OCI-LY7 (cell line): Measurements from ENCODE around the gene SLX4IP. TPM values are rescaled to one million over a fixed set of nuclear protein-coding genes. Genes with fewer than 3 reads are reported as not detected.

ENCODE experiments used
- BruUV-seq: library from RNA; stranded (reverse); fragments of 400-500 nt; replicated peaks from 2 replicates; lab custom pipeline; 2021; lab: Mats Ljungman, UMichigan
- CTCF ChIA-PET: fragments of 300-600 bp; sonication (Branson Sonifier 250); formaldehyde crosslinking; loops from one replicate; lab custom pipeline; 2022; ENCODE audit warnings: antibody characterized with exemption; ENCODE audit not compliant: unreplicated experiment; lab: Charles Lee
- POLR2A ChIA-PET: fragments of 300-600 bp; sonication (Branson Sonifier 250); formaldehyde crosslinking; loops from one replicate; lab custom pipeline; 2022; ENCODE audit warnings: antibody characterized with exemption; lab: Charles Lee
- DNase-seq: peaks from one replicate; pipeline ENCODE4 v3.0.0-alpha.2; 2015; ENCODE audit warnings: low spot score
- H2AFZ ChIP-seq: fragments of 200-600 bp; sonication (generic), shearing (Covaris generic); 2 replicates; pipeline ENCODE4 v1.6.1; 2014; ENCODE audit warnings: mild to moderate bottlenecking, antibody characterized with exemption, low read length, moderate library complexity
- H3K27ac ChIP-seq: fragments of 200-600 bp; sonication (generic); 2 replicates; pipeline ENCODE4 v1.5.1; 2014; ENCODE audit warnings: mixed run types, low read depth, mild to moderate bottlenecking, moderate library complexity, low read length, inconsistent platforms; ENCODE audit not compliant: poor library complexity, severe bottlenecking
- H3K36me3 ChIP-seq: fragments of 200-600 bp; sonication (generic); 2 replicates; pipeline ENCODE4 v1.6.1; 2014; ENCODE audit warnings: mild to moderate bottlenecking, antibody characterized with exemption, low read length, moderate library complexity, mixed read lengths; ENCODE audit not compliant: insufficient read depth
- H3K4me1 ChIP-seq: fragments of 200-600 bp; sonication (generic); 2 replicates; pipeline ENCODE4 v1.5.1; 2014; ENCODE audit warnings: mild to moderate bottlenecking, low read length; ENCODE audit not compliant: insufficient read depth, poor library complexity, severe bottlenecking
- H3K4me2 ChIP-seq: fragments of 200-600 bp; sonication (generic); 2 replicates; pipeline ENCODE4 v1.6.1; 2014; ENCODE audit warnings: mild to moderate bottlenecking, low read length
- H3K4me3 ChIP-seq: fragments of 200-600 bp; sonication (generic); 2 replicates; pipeline ENCODE4 v1.5.1; 2014; ENCODE audit warnings: mild to moderate bottlenecking, low read depth, low read length; ENCODE audit not compliant: poor library complexity, severe bottlenecking
- H3K79me2 ChIP-seq: fragments of 200-600 bp; sonication (generic); 2 replicates; pipeline ENCODE4 v1.6.1; 2016; ENCODE audit warnings: low read depth, mild to moderate bottlenecking, low read length, moderate library complexity, mixed read lengths; ENCODE audit not compliant: insufficient read depth
- H3K9me2 ChIP-seq: fragments of 200-600 bp; sonication (generic); 2 replicates; pipeline ENCODE4 v1.6.1; 2016; ENCODE audit warnings: mild to moderate bottlenecking, low read length, mixed read lengths; ENCODE audit not compliant: insufficient read depth
- H3K9me3 ChIP-seq: fragments of 200-600 bp; sonication (generic); 2 replicates; pipeline ENCODE4 v1.6.1; 2014; ENCODE audit warnings: mild to moderate bottlenecking, mixed run types, low read length, mixed read lengths
- H4K20me1 ChIP-seq: fragments of 200-600 bp; sonication (generic); 2 replicates; pipeline ENCODE4 v1.6.1; 2014; ENCODE audit warnings: mild to moderate bottlenecking, antibody characterized with exemption, low read length, moderate library complexity, mixed read lengths; ENCODE audit not compliant: insufficient read depth
- EZH2phosphoT487 ChIP-seq: fragments of 200-600 bp; sonication (generic); IDR thresholded peaks from 2 replicates; pipeline ENCODE4 v1.6.1; 2018; ENCODE audit warnings: low read depth, borderline replicate concordance, mild to moderate bottlenecking, mixed run types, antibody characterized with exemption, low read length, moderate library complexity, mixed read lengths
- intact Hi-C: fragments of 100-400 bp; cut with micrococcal nuclease; formaldehyde crosslinking; loops from one replicate; pipeline ENCODE4 v1.10.0; 2022; ENCODE audit not compliant: unreplicated experiment
- total RNA-seq, 2 experiments: library from RNA; depleted of rRNA in 1 of 2; stranded (reverse); fragments of >200 nt in 1 of 2; shearing (Covaris generic) in 1 of 2; gene quantifications; 2 replicates each; pipeline ENCODE4 v1.2.3, GENCODE V29; 2014 to 2022
- TF ChIP-seq, protein P1 (sequence below): fragments of 200-600 bp; sonication (generic); conservative IDR thresholded peaks from 2 replicates; pipeline ENCODE4 v1.5.1; 2014; ENCODE audit warnings: mild to moderate bottlenecking, antibody characterized with exemption, low read length, moderate library complexity, mixed read lengths

The SLX4IP gene
- total RNA-seq, 2 experiments from 2014 or later = 4.1 to 9.2 TPM

DNA sequence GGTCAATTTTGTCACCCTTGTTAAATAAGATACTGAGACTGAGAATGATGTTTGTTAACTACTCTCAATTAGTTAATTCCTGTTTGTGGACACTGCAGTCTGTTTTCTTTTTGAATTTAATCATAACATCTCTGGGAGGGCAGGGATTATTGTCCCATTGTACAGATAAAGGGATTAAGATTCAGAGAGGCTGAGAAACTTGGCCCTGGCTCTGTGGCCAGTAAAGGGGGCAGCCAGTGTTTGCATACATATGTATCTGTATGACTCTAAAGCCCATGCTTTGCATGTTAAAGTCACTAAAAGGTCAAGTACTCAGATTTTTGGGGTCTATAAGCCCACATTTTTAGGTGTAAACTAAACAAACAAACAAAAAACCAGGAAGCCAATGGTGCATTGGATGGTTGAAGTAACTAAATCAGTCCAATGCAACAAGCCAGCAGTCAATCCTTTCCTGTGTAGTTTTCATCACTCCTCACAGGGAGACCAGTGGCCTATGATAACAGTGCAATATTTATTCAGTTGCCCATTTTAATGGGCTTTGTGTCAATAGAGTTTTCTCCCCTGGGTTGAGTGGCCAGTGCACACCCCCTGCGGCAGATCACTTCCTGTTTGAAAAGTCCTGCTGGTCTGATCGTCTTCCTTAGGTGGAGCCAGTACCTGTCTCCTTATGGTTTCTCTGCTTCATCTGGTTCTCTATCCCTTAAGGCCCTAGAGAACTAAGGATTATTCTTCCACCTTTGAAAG is 106.7 kb downstream of the SLX4IP start:
- no peaks in the 10 kb centered on the region for H3K9me2 ChIP-seq
- DNase-seq = no peak
- BruUV-seq = no TSS peak
- H3K27ac ChIP-seq = no peak overlapping the region
- H3K79me2 ChIP-seq = no peaks in the 10 kb centered on the region
- H3K4me2 ChIP-seq = no peak overlapping the region
- no peaks in the 10 kb centered on the region for H3K36me3 ChIP-seq
- no peak overlapping the region for H3K4me3 ChIP-seq
- no peaks in the 10 kb centered on the region for H3K9me3 ChIP-seq
- ChIA-PET POLR2A (no interaction called here), CTCF (no interaction called here)
- no peaks in the 10 kb centered on the region for H3K4me1 ChIP-seq
- no peaks in the 10 kb centered on the region; the same call in none of the 2 replicates for H4K20me1 ChIP-seq
- no peak overlapping the region for H2AFZ ChIP-seq
- TF ChIP-seq, protein P1, sequence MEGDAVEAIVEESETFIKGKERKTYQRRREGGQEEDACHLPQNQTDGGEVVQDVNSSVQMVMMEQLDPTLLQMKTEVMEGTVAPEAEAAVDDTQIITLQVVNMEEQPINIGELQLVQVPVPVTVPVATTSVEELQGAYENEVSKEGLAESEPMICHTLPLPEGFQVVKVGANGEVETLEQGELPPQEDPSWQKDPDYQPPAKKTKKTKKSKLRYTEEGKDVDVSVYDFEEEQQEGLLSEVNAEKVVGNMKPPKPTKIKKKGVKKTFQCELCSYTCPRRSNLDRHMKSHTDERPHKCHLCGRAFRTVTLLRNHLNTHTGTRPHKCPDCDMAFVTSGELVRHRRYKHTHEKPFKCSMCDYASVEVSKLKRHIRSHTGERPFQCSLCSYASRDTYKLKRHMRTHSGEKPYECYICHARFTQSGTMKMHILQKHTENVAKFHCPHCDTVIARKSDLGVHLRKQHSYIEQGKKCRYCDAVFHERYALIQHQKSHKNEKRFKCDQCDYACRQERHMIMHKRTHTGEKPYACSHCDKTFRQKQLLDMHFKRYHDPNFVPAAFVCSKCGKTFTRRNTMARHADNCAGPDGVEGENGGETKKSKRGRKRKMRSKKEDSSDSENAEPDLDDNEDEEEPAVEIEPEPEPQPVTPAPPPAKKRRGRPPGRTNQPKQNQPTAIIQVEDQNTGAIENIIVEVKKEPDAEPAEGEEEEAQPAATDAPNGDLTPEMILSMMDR = no peak
- no peak for TF ChIP-seq EZH2phosphoT487
- intact Hi-C loops = no loop called here

- Histone ChIP-seq H3K4me1 (no peaks in the 10 kb centered on the region), H3K27ac (no peak overlapping the region), H2AFZ (no peak overlapping the region), H3K4me3 (no peak overlapping the region), H4K20me1 (peaks cover 2% of the 10 kb centered on the region), H3K79me2 (no peaks in the 10 kb centered on the region), H3K4me2 (no peak overlapping the region), H3K9me3 (no peaks in the 10 kb centered on the region), H3K9me2 (no peaks in the 10 kb centered on the region), H3K36me3 (no peaks in the 10 kb centered on the region)
- intact Hi-C loops = no loop called here
- ChIA-PET POLR2A (no interaction called here), CTCF (no interaction called here)
- DNase-seq = no peak
- TF ChIP-seq EZH2phosphoT487 = no peak
- TF ChIP-seq, protein P1 = no peak
- BruUV-seq = no TSS peak
Observed at GRCh38 chr20:10542442-10542841, 107.3 kb downstream of the SLX4IP start.

- intact Hi-C loops = no loop called here
- Histone ChIP-seq H3K4me1 (no peaks in the 10 kb centered on the region), H3K36me3 (no peaks in the 10 kb centered on the region), H3K4me3 (no peak overlapping the region), H3K9me3 (no peaks in the 10 kb centered on the region), H3K4me2 (no peak overlapping the region), H3K27ac (no peak overlapping the region), H3K79me2 (no peaks in the 10 kb centered on the region), H2AFZ (no peak overlapping the region), H3K9me2 (no peaks in the 10 kb centered on the region), H4K20me1 (peaks cover 5% of the 10 kb centered on the region)
- POLR2A ChIA-PET = no interaction called here
- TF ChIP-seq EZH2phosphoT487 = no peak
- TF ChIP-seq, protein P1 = no peak
- BruUV-seq = no TSS peak
- DNase-seq = no peak
- CTCF ChIA-PET = no interaction called here
Observed at GRCh38 chr20:10543480-10543879, 108.4 kb downstream of the SLX4IP start.
